Osteoblast (primary cell): ENCODE data around the gene ANKS1B. TPM values are rescaled to one million over a fixed set of nuclear protein-coding genes. Genes with fewer than 3 reads are reported as not detected.

Experiments
- DNase-seq: peaks from one replicate; pipeline ENCODE4 v3.0.0; 2011; ENCODE audit warnings: low spot score, mixed read lengths; ENCODE audit not compliant: insufficient read length; ENCODE audit errors: missing footprints
- H2AFZ ChIP-seq: 2 replicates; pipeline ENCODE4 v1.6.0; 2011; ENCODE audit warnings: mild to moderate bottlenecking, low read length
- H3K27ac ChIP-seq: 2 replicates; pipeline ENCODE4 v1.5.1; 2011; ENCODE audit warnings: mild to moderate bottlenecking, low read depth, low read length, moderate library complexity
- H3K27me3 ChIP-seq: 2 replicates; pipeline ENCODE4 v1.6.0; 2012; ENCODE audit warnings: mild to moderate bottlenecking, control low read depth, inconsistent platforms, low read length, moderate library complexity; ENCODE audit not compliant: insufficient read depth
- H3K36me3 ChIP-seq: 2 replicates; pipeline ENCODE4 v1.5.1; 2011; ENCODE audit warnings: mild to moderate bottlenecking, low read length, control low read depth, moderate library complexity; ENCODE audit not compliant: insufficient read depth
- H3K4me1 ChIP-seq: 2 replicates; pipeline ENCODE4 v1.5.1; 2011; ENCODE audit warnings: mild to moderate bottlenecking, low read length, control low read depth, moderate library complexity; ENCODE audit not compliant: insufficient read depth
- H3K4me2 ChIP-seq: 2 replicates; pipeline ENCODE4 v1.6.0; 2011; ENCODE audit warnings: mild to moderate bottlenecking, low read length; ENCODE audit not compliant: insufficient read depth
- H3K4me3 ChIP-seq: fragments of 200-600 bp; sonication (generic); 3 replicates; pipeline ENCODE4 v1.5.1; 2012; ENCODE audit warnings: mild to moderate bottlenecking, low read length, inconsistent platforms; ENCODE audit not compliant: insufficient read depth
- H3K79me2 ChIP-seq: 2 replicates; pipeline ENCODE4 v1.6.0; 2012; ENCODE audit warnings: mild to moderate bottlenecking, low read length, control low read depth, inconsistent platforms; ENCODE audit not compliant: insufficient read depth
- H3K9me3 ChIP-seq: 2 replicates; pipeline ENCODE4 v1.5.1; 2011; ENCODE audit warnings: low read depth, low read length, control low read depth
- H4K20me1 ChIP-seq: 2 replicates; pipeline ENCODE4 v1.6.0; 2012; ENCODE audit warnings: mild to moderate bottlenecking, low read length, control low read depth; ENCODE audit not compliant: insufficient read depth
- CTCF ChIP-seq: IDR thresholded peaks from 2 replicates; pipeline ENCODE4 v1.5.1; 2011; ENCODE audit warnings: mild to moderate bottlenecking, low read depth, low read length, moderate library complexity; ENCODE audit errors: extremely low read depth
- total RNA-seq: library from RNA; depleted of rRNA; stranded (reverse); fragments of >200 nt; gene quantifications from 2 replicates; pipeline ENCODE4 v1.2.3, GENCODE V29; 2012

The ANKS1B gene
- total RNA-seq, 1 donor, result 2.2 TPM

GRCh38 chr12:99343960-99344359 lies 640.8 kb downstream of the ANKS1B start:
- no peaks in the 10 kb centered on the region for H3K4me1 ChIP-seq
- H4K20me1 ChIP-seq, result no peaks in the 10 kb centered on the region
- H3K4me2 ChIP-seq, result no peak overlapping the region
- H3K27me3 ChIP-seq, result no peaks in the 10 kb centered on the region
- H3K4me3 ChIP-seq, result no peak overlapping the region
- H2AFZ ChIP-seq, result no peak overlapping the region
- TF ChIP-seq CTCF, result no peak
- no peaks in the 10 kb centered on the region for H3K79me2 ChIP-seq
- no peak for DNase-seq
- H3K9me3 ChIP-seq, result no peaks in the 10 kb centered on the region
- H3K36me3 ChIP-seq, result no peaks in the 10 kb centered on the region
- no peak overlapping the region for H3K27ac ChIP-seq

GRCh38 chr12:99339663-99340062 lies 645.1 kb downstream of the ANKS1B start:
- Histone ChIP-seq H3K27ac (no peak overlapping the region), H2AFZ (no peak overlapping the region), H3K36me3 (no peaks in the 10 kb centered on the region), H4K20me1 (no peaks in the 10 kb centered on the region), H3K4me1 (no peaks in the 10 kb centered on the region), H3K79me2 (no peaks in the 10 kb centered on the region), H3K4me3 (no peak overlapping the region), H3K4me2 (no peak overlapping the region), H3K27me3 (no peaks in the 10 kb centered on the region), H3K9me3 (no peaks in the 10 kb centered on the region)
- no peak for DNase-seq
- TF ChIP-seq CTCF, result no peak

GRCh38 chr12:99334285-99335056 lies 650.3 kb downstream of the ANKS1B start:
- H3K36me3 ChIP-seq, result no peaks in the 10 kb centered on the region

More at GRCh38 chr12:99334285-99335056, 650.3 kb downstream of the ANKS1B start:
- Histone ChIP-seq H2AFZ (no peak overlapping the region), H3K27ac (no peak overlapping the region), H3K79me2 (no peaks in the 10 kb centered on the region), H3K27me3 (no peaks in the 10 kb centered on the region), H3K4me2 (no peak overlapping the region), H3K9me3 (no peaks in the 10 kb centered on the region), H3K4me1 (no peaks in the 10 kb centered on the region), H4K20me1 (no peaks in the 10 kb centered on the region), H3K4me3 (no peak overlapping the region)
- no peak for DNase-seq
- no peak for TF ChIP-seq CTCF
